ENCODE measurements around the gene SMC1B.
"Not testable (repeated sequence)": the region's sequence is repeated elsewhere in the genome, so short reads cannot be mapped to it uniquely, and the experiment has no call there.

SMC1B gene

GRCh38 chr22:45389546-45389945 is 23.9 kb downstream of the SMC1B start:
- Histone ChIP-seq H2AFZ (ENCODE audit: low read depth, low read length) (no peak overlapping the region), H3K4me1 (ENCODE audit: insufficient read depth, low read length) (no peaks in the 10 kb centered on the region), H3K36me3 (ENCODE audit: insufficient read depth, low read length) (no peaks in the 10 kb centered on the region), H3K27me3 (ENCODE audit: insufficient read depth, low read length) (peaks cover 3% of the 10 kb centered on the region), H3K9me3 (ENCODE audit: low read length) (no peaks in the 10 kb centered on the region), H3K4me3 (ENCODE audit: low read length) (no peak overlapping the region)

- Histone ChIP-seq H3K4me3 (ENCODE audit: low read length) (no peak overlapping the region), H3K4me1 (ENCODE audit: insufficient read depth, low read length) (no peaks in the 10 kb centered on the region), H3K9me3 (ENCODE audit: low read length) (no peaks in the 10 kb centered on the region), H3K36me3 (ENCODE audit: insufficient read depth, low read length) (no peaks in the 10 kb centered on the region), H3K27me3 (ENCODE audit: insufficient read depth, low read length) (peaks cover 3% of the 10 kb centered on the region), H2AFZ (ENCODE audit: low read depth, low read length) (no peak overlapping the region)
Observed at GRCh38 chr22:45381348-45381747, 32.1 kb downstream of the SMC1B start.

GRCh38 chr22:45376703-45377102 is 36.7 kb downstream of the SMC1B start:
- Histone ChIP-seq H3K9me3 (ENCODE audit: low read length) (no peaks in the 10 kb centered on the region), H3K4me3 (ENCODE audit: low read length) (no peak overlapping the region), H3K36me3 (ENCODE audit: insufficient read depth, low read length) (no peaks in the 10 kb centered on the region)

GRCh38 chr22:45376009-45376408 is 37.4 kb downstream of the SMC1B start:
- Histone ChIP-seq H3K36me3 (ENCODE audit: insufficient read depth, low read length) (no peaks in the 10 kb centered on the region), H3K4me1 (ENCODE audit: insufficient read depth, low read length) (no peaks in the 10 kb centered on the region), H2AFZ (ENCODE audit: low read depth, low read length) (no peak overlapping the region), H3K9me3 (ENCODE audit: low read length) (no peaks in the 10 kb centered on the region), H3K4me3 (ENCODE audit: low read length) (no peak overlapping the region), H3K27me3 (ENCODE audit: insufficient read depth, low read length) (peaks cover 3% of the 10 kb centered on the region)

More at GRCh38 chr22:45376703-45377102, 36.7 kb downstream of the SMC1B start:
- Histone ChIP-seq H3K4me1 (ENCODE audit: insufficient read depth, low read length) (no peaks in the 10 kb centered on the region), H3K27me3 (ENCODE audit: insufficient read depth, low read length) (peaks cover 3% of the 10 kb centered on the region), H2AFZ (ENCODE audit: low read depth, low read length) (no peak overlapping the region)

GRCh38 chr22:45373592-45373991 is 39.8 kb downstream of the SMC1B start:
- not testable (repeated sequence) for H3K36me3 ChIP-seq (ENCODE audit: insufficient read depth, low read length); H3K9me3 ChIP-seq (ENCODE audit: low read length); H2AFZ ChIP-seq (ENCODE audit: low read depth, low read length); H3K4me1 ChIP-seq (ENCODE audit: insufficient read depth, low read length); H3K27me3 ChIP-seq (ENCODE audit: insufficient read depth, low read length); H3K4me3 ChIP-seq (ENCODE audit: low read length)

- H3K4me3 ChIP-seq (ENCODE audit: low read length): no peak overlapping the region
- H2AFZ ChIP-seq (ENCODE audit: low read depth, low read length): no peak overlapping the region
- H3K27me3 ChIP-seq (ENCODE audit: insufficient read depth, low read length): no peaks in the 10 kb centered on the region
- H3K4me1 ChIP-seq (ENCODE audit: insufficient read depth, low read length): no peaks in the 10 kb centered on the region
- no peaks in the 10 kb centered on the region for H3K36me3 ChIP-seq (ENCODE audit: insufficient read depth, low read length)
- H3K9me3 ChIP-seq (ENCODE audit: low read length): peaks cover 2% of the 10 kb centered on the region
Observed at GRCh38 chr22:45366713-45367112, 46.7 kb downstream of the SMC1B start.

- Histone ChIP-seq H3K27me3 (ENCODE audit: insufficient read depth, low read length) (no peaks in the 10 kb centered on the region), H3K36me3 (ENCODE audit: insufficient read depth, low read length) (no peaks in the 10 kb centered on the region), H2AFZ (ENCODE audit: low read depth, low read length) (no peak overlapping the region), H3K4me1 (ENCODE audit: insufficient read depth, low read length) (no peaks in the 10 kb centered on the region), H3K9me3 (ENCODE audit: low read length) (no peaks in the 10 kb centered on the region), H3K4me3 (ENCODE audit: low read length) (no peak overlapping the region)
Observed at GRCh38 chr22:45359627-45360026, 53.8 kb downstream of the SMC1B start.

- Histone ChIP-seq H3K4me1 (ENCODE audit: insufficient read depth, low read length) (peaks cover 8% of the 10 kb centered on the region), H3K36me3 (ENCODE audit: insufficient read depth, low read length) (no peaks in the 10 kb centered on the region), H3K27me3 (ENCODE audit: insufficient read depth, low read length) (no peaks in the 10 kb centered on the region), H3K4me3 (ENCODE audit: low read length) (no peak overlapping the region), H2AFZ (ENCODE audit: low read depth, low read length) (no peak overlapping the region), H3K9me3 (ENCODE audit: low read length) (no peaks in the 10 kb centered on the region)
Observed at GRCh38 chr22:45358127-45358526, 55.3 kb downstream of the SMC1B start.

GRCh38 chr22:45357490-45357889 is 55.9 kb downstream of the SMC1B start:
- peaks cover 8% of the 10 kb centered on the region for H3K4me1 ChIP-seq (ENCODE audit: insufficient read depth, low read length)
- no peaks in the 10 kb centered on the region for H3K36me3 ChIP-seq (ENCODE audit: insufficient read depth, low read length)
- H3K27me3 ChIP-seq (ENCODE audit: insufficient read depth, low read length): no peaks in the 10 kb centered on the region
- no peaks in the 10 kb centered on the region for H3K9me3 ChIP-seq (ENCODE audit: low read length)
- no peak overlapping the region for H3K4me3 ChIP-seq (ENCODE audit: low read length)
- H2AFZ ChIP-seq (ENCODE audit: low read depth, low read length): no peak overlapping the region

GRCh38 chr22:45353786-45354185 is 59.6 kb downstream of the SMC1B start:
- H3K27me3 ChIP-seq (ENCODE audit: insufficient read depth, low read length): no peaks in the 10 kb centered on the region
- no peak overlapping the region for H3K4me3 ChIP-seq (ENCODE audit: low read length)
- no peaks in the 10 kb centered on the region for H3K36me3 ChIP-seq (ENCODE audit: insufficient read depth, low read length)
- no peak overlapping the region for H2AFZ ChIP-seq (ENCODE audit: low read depth, low read length)
- peaks cover 8% of the 10 kb centered on the region for H3K4me1 ChIP-seq (ENCODE audit: insufficient read depth, low read length)
- no peaks in the 10 kb centered on the region for H3K9me3 ChIP-seq (ENCODE audit: low read length)

- not testable (repeated sequence) for H3K4me3 ChIP-seq (ENCODE audit: low read length); H3K27me3 ChIP-seq (ENCODE audit: insufficient read depth, low read length); H2AFZ ChIP-seq (ENCODE audit: low read depth, low read length); H3K9me3 ChIP-seq (ENCODE audit: low read length); H3K36me3 ChIP-seq (ENCODE audit: insufficient read depth, low read length); H3K4me1 ChIP-seq (ENCODE audit: insufficient read depth, low read length)
Observed at GRCh38 chr22:45352757-45353156, 60.6 kb downstream of the SMC1B start.

- Histone ChIP-seq H3K9me3 (ENCODE audit: low read length) (no peaks in the 10 kb centered on the region), H3K27me3 (ENCODE audit: insufficient read depth, low read length) (no peaks in the 10 kb centered on the region), H3K36me3 (ENCODE audit: insufficient read depth, low read length) (no peaks in the 10 kb centered on the region), H2AFZ (ENCODE audit: low read depth, low read length) (no peak overlapping the region), H3K4me1 (ENCODE audit: insufficient read depth, low read length) (peaks cover 8% of the 10 kb centered on the region), H3K4me3 (ENCODE audit: low read length) (no peak overlapping the region)
Observed at GRCh38 chr22:45351956-45352355, 61.4 kb downstream of the SMC1B start.

GRCh38 chr22:45349916-45350315 is 63.5 kb downstream of the SMC1B start:
- Histone ChIP-seq H3K9me3 (ENCODE audit: low read length) (no peaks in the 10 kb centered on the region), H3K4me3 (ENCODE audit: low read length) (no peak overlapping the region), H3K4me1 (ENCODE audit: insufficient read depth, low read length) (peaks cover 8% of the 10 kb centered on the region), H2AFZ (ENCODE audit: low read depth, low read length) (no peak overlapping the region), H3K36me3 (ENCODE audit: insufficient read depth, low read length) (no peaks in the 10 kb centered on the region), H3K27me3 (ENCODE audit: insufficient read depth, low read length) (no peaks in the 10 kb centered on the region)

GRCh38 chr22:45344334-45344733 is 69.1 kb downstream of the SMC1B start:
- Histone ChIP-seq H3K36me3 (ENCODE audit: insufficient read depth, low read length) (peaks cover 20% of the 10 kb centered on the region), H3K4me1 (ENCODE audit: insufficient read depth, low read length) (no peaks in the 10 kb centered on the region), H3K4me3 (ENCODE audit: low read length) (no peak overlapping the region), H3K27me3 (ENCODE audit: insufficient read depth, low read length) (no peaks in the 10 kb centered on the region), H2AFZ (ENCODE audit: low read depth, low read length) (no peak overlapping the region), H3K9me3 (ENCODE audit: low read length) (no peaks in the 10 kb centered on the region)

Measured in neuron (in vitro differentiated cells).